ENCODE measurements around the gene PUS1. TPM values are rescaled to one million over a fixed set of nuclear protein-coding genes. Genes with fewer than 3 reads are reported as not detected.

Gene PUS1
- total RNA-seq (2014; rRNA removed; shearing (Covaris generic)): 40.1 and 44.0 TPM in 2 replicates

GRCh38 chr12:131928711-131929580 lies at the start of gene PUS1:
Gene PUS1 (plus strand): TSS chr12:131929276. CDS start chr12:131929723, 447 bp downstream.

GRCh38 chr12:131894313-131894860 lies 34.7 kb upstream of the PUS1 start, which contains the start of gene ULK1:
Gene ULK1 (plus strand): TSS chr12:131894622. CDS start chr12:131895002, 380 bp downstream.

GRCh38 chr12:131949431-131950181 lies 20.5 kb downstream of the PUS1 start, which contains the start of gene EP400:
Gene EP400 (plus strand): TSS chr12:131949942. CDS start chr12:131960620, 10,678 bp downstream.

Small RNAs within 50 kb of the gene (small RNA-seq; reads per million reads assigned to genes)
- not detected for gene AC131009.3

Other genes with a start within 250 kb of the PUS1 start
- gene SFSWAP, start 218.2 kb upstream of the PUS1 start, total RNA-seq (2014; rRNA removed; shearing (Covaris generic)): 63.0 and 70.7 TPM in 2 replicates
- gene MMP17, start 100.9 kb upstream of the PUS1 start, total RNA-seq (2014; rRNA removed; shearing (Covaris generic)): 25.7 and 26.2 TPM in 2 replicates
- gene ULK1, start 34.7 kb upstream of the PUS1 start, total RNA-seq (2014; rRNA removed; shearing (Covaris generic)): 5.7 and 7.2 TPM in 2 replicates
- 16.3 and 18.1 TPM in 2 replicates for gene EP400, start 20.7 kb downstream of the PUS1 start, total RNA-seq (2014; rRNA removed; shearing (Covaris generic))
- 17.4 and 21.3 TPM in 2 replicates for gene DDX51, start 215.0 kb downstream of the PUS1 start, total RNA-seq (2014; rRNA removed; shearing (Covaris generic))
- gene NOC4L, start 215.2 kb downstream of the PUS1 start, total RNA-seq (2014; rRNA removed; shearing (Covaris generic)): 23.2 and 28.6 TPM in 2 replicates